ENCODE results near the gene TMEM151A.
"Not testable (repeated sequence)": the region's sequence is repeated elsewhere in the genome, so short reads cannot be mapped to it uniquely, and the experiment has no call there.

TMEM151A gene

GRCh38 chr11:66291706-66292542 is at the start of gene TMEM151A:
TMEM151A (plus strand) TSS chr11:66291894; CDS start chr11:66292014, 120 bp downstream.
- DNase-seq, result peak; percentile 24

- no peak for DNase-seq
These were observed 49.5 kb upstream of the TMEM151A start for GRCh38 chr11:66242095-66242765.

GRCh38 chr11:66243782-66244535 is 47.7 kb upstream of the TMEM151A start:
- DNase-seq, result no peak

- no peak for DNase-seq
These were observed 44.4 kb upstream of the TMEM151A start for GRCh38 chr11:66247295-66247694.

- DNase-seq, result no peak
These were observed 43.9 kb upstream of the TMEM151A start for GRCh38 chr11:66247801-66248200.

GRCh38 chr11:66248903-66249302 is 42.8 kb upstream of the TMEM151A start:
- DNase-seq, result no peak

GRCh38 chr11:66251809-66252208 is 39.9 kb upstream of the TMEM151A start:
- DNase-seq, result no peak

- not testable (repeated sequence) for DNase-seq
These were observed 38.6 kb upstream of the TMEM151A start for GRCh38 chr11:66253081-66253480.

- no peak for DNase-seq
These were observed 33.2 kb upstream of the TMEM151A start for GRCh38 chr11:66258473-66258893.

GRCh38 chr11:66259225-66259624 is 32.5 kb upstream of the TMEM151A start:
- DNase-seq, result no peak

GRCh38 chr11:66259956-66260355 is 31.7 kb upstream of the TMEM151A start:
- no peak for DNase-seq

GRCh38 chr11:66261578-66261977 is 30.1 kb upstream of the TMEM151A start:
- DNase-seq, result no peak

GRCh38 chr11:66262191-66262590 is 29.5 kb upstream of the TMEM151A start:
- no peak for DNase-seq

- no peak for DNase-seq
These were observed 29.0 kb upstream of the TMEM151A start for GRCh38 chr11:66262696-66263095.

- no peak for DNase-seq
These were observed 28.5 kb upstream of the TMEM151A start for GRCh38 chr11:66263231-66263630.

GRCh38 chr11:66263785-66264184 is 27.9 kb upstream of the TMEM151A start:
- DNase-seq, result no peak

GRCh38 chr11:66264383-66264782 is 27.3 kb upstream of the TMEM151A start:
- no peak for DNase-seq

- no peak for DNase-seq
These were observed 26.8 kb upstream of the TMEM151A start for GRCh38 chr11:66264914-66265313.

GRCh38 chr11:66265531-66266377 is 25.9 kb upstream of the TMEM151A start:
- DNase-seq, result no peak

- DNase-seq, result no peak
These were observed 25.2 kb upstream of the TMEM151A start for GRCh38 chr11:66266378-66267038.

GRCh38 chr11:66267039-66267378 is 24.7 kb upstream of the TMEM151A start:
- DNase-seq, result no peak

All from NCI-H774 (cell line).